Panc1 (cell line): ENCODE results near the gene TKT. TPM values are rescaled to one million over a fixed set of nuclear protein-coding genes. Genes with fewer than 3 reads are reported as not detected.

ENCODE experiments used
- ATAC-seq: fragments of 200-7000 bp; cut with Tn5 transposase; 2 replicates; pipeline ENCODE4 v1.9.1; 2020; ENCODE audit warnings: mild to moderate bottlenecking, moderate library complexity
- BruUV-seq: library from RNA; stranded (reverse); fragments of 400-500 nt; replicated peaks from 2 replicates; lab custom pipeline; 2021; lab: Mats Ljungman, UMichigan
- CTCF ChIA-PET: fragments of 300-600 bp; sonication (Branson Sonifier 250); formaldehyde crosslinking; loops from one replicate; lab custom pipeline; 2022; ENCODE audit warnings: antibody characterized with exemption; lab: Charles Lee
- POLR2A ChIA-PET: fragments of 300-600 bp; sonication (Branson Sonifier 250); formaldehyde crosslinking; loops from one replicate; lab custom pipeline; 2022; ENCODE audit warnings: antibody characterized with exemption; lab: Charles Lee
- DNase-seq: peaks from one replicate; pipeline ENCODE4 v3.0.0-alpha.2; 2010; ENCODE audit warnings: low read depth, low spot score
- H3K27ac ChIP-seq: 2 replicates; pipeline ENCODE4 v1.5.1; 2011; ENCODE audit warnings: mild to moderate bottlenecking, low read length, inconsistent platforms
- H3K27me3 ChIP-seq: fragments of 200-500 bp; sonication (Bioruptor generic); 2 replicates; pipeline ENCODE4 v1.6.0; 2014; ENCODE audit warnings: low read length, inconsistent platforms; ENCODE audit not compliant: control insufficient read depth, insufficient read depth
- H3K36me3 ChIP-seq: fragments of 200-500 bp; sonication (Bioruptor generic); 2 replicates; pipeline ENCODE4 v1.5.1; 2014; ENCODE audit warnings: inconsistent platforms, mild to moderate bottlenecking, low read length, moderate library complexity; ENCODE audit not compliant: control insufficient read depth, insufficient read depth
- H3K4me1 ChIP-seq: 2 replicates; pipeline ENCODE4 v1.5.1; 2011; ENCODE audit warnings: inconsistent platforms, mild to moderate bottlenecking, low read length, moderate library complexity; ENCODE audit not compliant: control insufficient read depth, insufficient read depth
- H3K4me3 ChIP-seq, 2 experiments: 2 replicates each; pipeline ENCODE4 v1.5.1; 2011 to 2012; ENCODE audit warnings: low read depth in 2 of 2, low read length in 2 of 2, mild to moderate bottlenecking in 2 of 2, inconsistent platforms in 1 of 2, moderate library complexity in 1 of 2
- H3K9me3 ChIP-seq: fragments of 200-500 bp; sonication (Bioruptor generic); 2 replicates; pipeline ENCODE4 v1.5.1; 2014; ENCODE audit warnings: low read depth, mild to moderate bottlenecking, inconsistent platforms, low read length, moderate library complexity; ENCODE audit not compliant: control insufficient read depth, insufficient read depth
- CTCF ChIP-seq: fragments of 450-650 bp; IDR thresholded peaks from 2 replicates; pipeline ENCODE4 v1.5.1; 2017; ENCODE audit warnings: mild to moderate bottlenecking
- POLR2AphosphoS5 ChIP-seq: IDR thresholded peaks from 2 replicates; pipeline ENCODE4 v1.6.1; 2012; ENCODE audit warnings: mild to moderate bottlenecking, low read depth, low read length, moderate library complexity
- SIN3A ChIP-seq: IDR thresholded peaks from 2 replicates; pipeline ENCODE4 v1.6.1; 2012; ENCODE audit warnings: low read depth, mild to moderate bottlenecking, low read length, moderate library complexity, borderline replicate concordance; ENCODE audit not compliant: insufficient read depth
- TCF7L2 ChIP-seq: IDR thresholded peaks from 2 replicates; pipeline ENCODE4 v1.6.1; 2011; ENCODE audit warnings: mild to moderate bottlenecking, low read depth, low read length, inconsistent platforms
- in situ Hi-C: cut with HindIII; loops from 2 replicates; pipeline ENCODE4 v1.10.0; 2016; ENCODE audit warnings: low sequenced_read_pairs, low pct_unique_long_range_greater_than_20kb
- intact Hi-C: fragments of 100-400 bp; cut with micrococcal nuclease; formaldehyde crosslinking; loops from one replicate; pipeline ENCODE4 v1.10.0; 2022; ENCODE audit not compliant: unreplicated experiment
- total RNA-seq: library from RNA; stranded (reverse); gene quantifications from one replicate; pipeline ENCODE4 v1.2.1, GENCODE V29; 2021; ENCODE audit not compliant: unreplicated experiment
- TF ChIP-seq, protein P1 (sequence below), 2 experiments: IDR thresholded peaks; 2 replicates each; pipeline ENCODE4 v1.6.1; 2011 to 2012; ENCODE audit warnings: low read depth in 2 of 2, control low read depth in 1 of 2, low read length in 1 of 2, mild to moderate bottlenecking in 1 of 2, moderate library complexity in 1 of 2; ENCODE audit not compliant: insufficient read depth in 1 of 2

Gene TKT
- total RNA-seq, 1 experiment from 2014 or later = 338 TPM

GRCh38 chr3:53256704-53257055 lies 858 bp upstream of the TKT start:
- ATAC-seq = no peak
- Histone ChIP-seq H3K36me3 (peaks cover 3% of the 10 kb centered on the region; the same call in 1 of the 2 replicates), H3K27ac (no peak overlapping the region; the same call in 1 of the 2 replicates), H3K27me3 (no peaks in the 10 kb centered on the region), H3K9me3 (no peaks in the 10 kb centered on the region), H3K4me1 (peaks cover 10% of the 10 kb centered on the region), H3K4me3 (no peak overlapping the region)
- in situ Hi-C loops = no loop called here
- DNase-seq = no peak
- intact Hi-C loops = no loop called here
- POLR2A ChIA-PET = interaction anchor here (0.6 kb wide), 1 partner anchor 45 kb away, joined by 3 read pairs; no protein-coding TSS in a partner anchor
- TF ChIP-seq CTCF (no peak), TCF7L2 (no peak), POLR2AphosphoS5 (no peak), SIN3A (no peak)
- TF ChIP-seq, protein P1, sequence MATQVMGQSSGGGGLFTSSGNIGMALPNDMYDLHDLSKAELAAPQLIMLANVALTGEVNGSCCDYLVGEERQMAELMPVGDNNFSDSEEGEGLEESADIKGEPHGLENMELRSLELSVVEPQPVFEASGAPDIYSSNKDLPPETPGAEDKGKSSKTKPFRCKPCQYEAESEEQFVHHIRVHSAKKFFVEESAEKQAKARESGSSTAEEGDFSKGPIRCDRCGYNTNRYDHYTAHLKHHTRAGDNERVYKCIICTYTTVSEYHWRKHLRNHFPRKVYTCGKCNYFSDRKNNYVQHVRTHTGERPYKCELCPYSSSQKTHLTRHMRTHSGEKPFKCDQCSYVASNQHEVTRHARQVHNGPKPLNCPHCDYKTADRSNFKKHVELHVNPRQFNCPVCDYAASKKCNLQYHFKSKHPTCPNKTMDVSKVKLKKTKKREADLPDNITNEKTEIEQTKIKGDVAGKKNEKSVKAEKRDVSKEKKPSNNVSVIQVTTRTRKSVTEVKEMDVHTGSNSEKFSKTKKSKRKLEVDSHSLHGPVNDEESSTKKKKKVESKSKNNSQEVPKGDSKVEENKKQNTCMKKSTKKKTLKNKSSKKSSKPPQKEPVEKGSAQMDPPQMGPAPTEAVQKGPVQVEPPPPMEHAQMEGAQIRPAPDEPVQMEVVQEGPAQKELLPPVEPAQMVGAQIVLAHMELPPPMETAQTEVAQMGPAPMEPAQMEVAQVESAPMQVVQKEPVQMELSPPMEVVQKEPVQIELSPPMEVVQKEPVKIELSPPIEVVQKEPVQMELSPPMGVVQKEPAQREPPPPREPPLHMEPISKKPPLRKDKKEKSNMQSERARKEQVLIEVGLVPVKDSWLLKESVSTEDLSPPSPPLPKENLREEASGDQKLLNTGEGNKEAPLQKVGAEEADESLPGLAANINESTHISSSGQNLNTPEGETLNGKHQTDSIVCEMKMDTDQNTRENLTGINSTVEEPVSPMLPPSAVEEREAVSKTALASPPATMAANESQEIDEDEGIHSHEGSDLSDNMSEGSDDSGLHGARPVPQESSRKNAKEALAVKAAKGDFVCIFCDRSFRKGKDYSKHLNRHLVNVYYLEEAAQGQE (IDR thresholded peaks at IDR 0.05; ENCODE audit: insufficient read depth in 1 of 2, low read depth in 2 of 2, low read length in 1 of 2) = no peak
- no TSS peak for BruUV-seq
- CTCF ChIA-PET = no interaction called here

DNA sequence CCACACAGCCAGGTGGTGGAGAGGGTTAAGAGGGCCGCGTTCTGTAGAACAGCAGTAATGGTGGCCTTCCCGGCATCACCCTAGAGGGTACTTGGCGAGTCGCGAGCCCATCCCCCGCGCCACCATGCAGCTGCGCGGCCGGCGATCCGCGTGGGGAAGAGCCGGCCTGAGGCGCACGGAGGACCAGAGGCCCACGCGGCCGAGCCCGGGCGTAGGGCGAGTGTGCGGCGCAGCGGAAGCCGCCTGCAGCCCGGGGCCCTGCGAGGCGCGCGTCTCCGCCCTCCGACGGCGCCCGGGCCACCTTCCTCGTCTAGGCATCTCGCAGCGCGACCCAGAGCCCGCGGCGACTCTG lies 423 bp downstream of the TKT start:
- BruUV-seq = no TSS peak
- ChIA-PET CTCF (no interaction called here), POLR2A (interaction anchor here (0.6 kb wide), 1 partner anchor 9 kb away, joined by 8 read pairs; no protein-coding TSS in a partner anchor)
- Histone ChIP-seq H3K4me1 (peaks cover 22% of the 10 kb centered on the region), H3K27ac (peak overlapping the region; percentile 87), H3K27me3 (no peaks in the 10 kb centered on the region), H3K4me3 (peak overlapping the region; percentile 84 to 89), H3K9me3 (no peaks in the 10 kb centered on the region), H3K36me3 (peaks cover 3% of the 10 kb centered on the region; the same call in 1 of the 2 replicates)
- in situ Hi-C loops = no loop called here
- DNase-seq (no peak), ATAC-seq (peak; percentile 49)
- TF ChIP-seq TCF7L2 (no peak), POLR2AphosphoS5 (no peak), SIN3A (no peak), CTCF (no peak)
- TF ChIP-seq, protein P1 (IDR thresholded peaks at IDR 0.05; ENCODE audit: insufficient read depth in 1 of 2, low read depth in 2 of 2, low read length in 1 of 2) = no peak
- intact Hi-C loops = no loop called here
